ENCODE measurements around the gene EPO.

EPO gene

DNA sequence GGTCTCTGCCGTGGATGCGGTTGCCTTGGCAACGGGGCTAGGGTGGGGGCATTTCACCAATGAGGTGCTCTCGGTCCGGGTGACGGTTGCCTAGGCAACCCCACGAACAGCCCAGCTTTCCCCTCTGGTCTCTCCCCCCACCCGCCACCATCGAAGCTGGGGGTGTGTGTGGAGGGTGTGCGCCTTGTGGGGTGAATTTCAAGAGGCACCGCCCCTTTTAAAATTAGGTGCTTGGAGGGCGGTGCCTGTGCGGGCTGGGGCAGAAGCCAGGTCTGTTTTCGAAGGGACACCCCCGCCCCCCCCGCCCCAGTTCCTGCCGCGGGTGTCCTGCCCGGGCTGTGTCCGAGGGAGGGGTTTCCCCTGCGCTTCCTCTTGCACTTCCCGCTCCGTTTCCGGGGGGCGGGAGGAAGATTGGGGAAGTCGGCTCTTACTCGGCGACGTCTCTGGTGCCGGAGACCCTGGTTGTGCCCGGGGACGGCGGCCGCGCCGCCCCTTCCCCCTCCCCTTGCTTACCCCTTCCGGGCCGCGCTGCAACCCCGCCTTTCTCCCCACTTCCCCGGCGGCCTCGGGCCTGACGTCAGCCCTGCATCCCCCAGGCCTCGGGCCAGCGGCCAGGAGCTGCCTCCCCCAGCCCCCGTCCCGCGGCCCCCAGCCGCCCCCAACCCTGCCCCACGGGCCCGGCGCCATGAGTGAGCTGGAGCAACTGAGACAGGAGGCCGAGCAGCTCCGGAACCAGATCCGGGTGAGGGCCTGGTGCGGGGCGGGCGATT, 44.5 kb upstream of the EPO start:
- TF ChIP-seq L3MBTL2 (conservative IDR thresholded peaks at IDR 0.05): no peak
- TF ChIP-seq FOXM1 (IDR thresholded peaks at IDR 0.05; ENCODE audit: borderline replicate concordance): no peak
- no peak for TF ChIP-seq HDGF (IDR thresholded peaks at IDR 0.05; ENCODE audit: borderline replicate concordance)
- TF ChIP-seq FOXA1 (IDR thresholded peaks at IDR 0.05): no peak
- TF ChIP-seq SP1 (IDR thresholded peaks at IDR 0.05): no peak
- TF ChIP-seq, protein P1, sequence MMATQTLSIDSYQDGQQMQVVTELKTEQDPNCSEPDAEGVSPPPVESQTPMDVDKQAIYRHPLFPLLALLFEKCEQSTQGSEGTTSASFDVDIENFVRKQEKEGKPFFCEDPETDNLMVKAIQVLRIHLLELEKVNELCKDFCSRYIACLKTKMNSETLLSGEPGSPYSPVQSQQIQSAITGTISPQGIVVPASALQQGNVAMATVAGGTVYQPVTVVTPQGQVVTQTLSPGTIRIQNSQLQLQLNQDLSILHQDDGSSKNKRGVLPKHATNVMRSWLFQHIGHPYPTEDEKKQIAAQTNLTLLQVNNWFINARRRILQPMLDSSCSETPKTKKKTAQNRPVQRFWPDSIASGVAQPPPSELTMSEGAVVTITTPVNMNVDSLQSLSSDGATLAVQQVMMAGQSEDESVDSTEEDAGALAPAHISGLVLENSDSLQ (IDR thresholded peaks at IDR 0.05): no peak
- TF ChIP-seq LEF1 (IDR thresholded peaks at IDR 0.05; ENCODE audit: borderline replicate concordance): no peak
- no peak for TF ChIP-seq NFRKB (IDR thresholded peaks at IDR 0.05)
- no peak for TF ChIP-seq ZNF384 (IDR thresholded peaks at IDR 0.05)
- TF ChIP-seq SUZ12 (IDR thresholded peaks at IDR 0.05): no peak
- TF ChIP-seq FOXK2 (IDR thresholded peaks at IDR 0.05): no peak
- no peak for TF ChIP-seq CTBP1 (IDR thresholded peaks at IDR 0.05; ENCODE audit: borderline replicate concordance)
- TF ChIP-seq TARDBP (IDR thresholded peaks at IDR 0.05): no peak
- no peak for TF ChIP-seq ARNT (IDR thresholded peaks at IDR 0.05)
- TF ChIP-seq BHLHE40 (IDR thresholded peaks at IDR 0.05; ENCODE audit: borderline replicate concordance): no peak
- TF ChIP-seq ELF4 (IDR thresholded peaks at IDR 0.05): no peak
- DNase-seq (ENCODE audit: extremely low spot score): no peak
- CTCF ChIA-PET: no interaction called here
- POLR2A ChIA-PET: interaction anchor here (2.1 kb wide), 1 partner anchor 30 kb away, joined by 9 read pairs; the partner anchor contains the start of gene POP7

DNA sequence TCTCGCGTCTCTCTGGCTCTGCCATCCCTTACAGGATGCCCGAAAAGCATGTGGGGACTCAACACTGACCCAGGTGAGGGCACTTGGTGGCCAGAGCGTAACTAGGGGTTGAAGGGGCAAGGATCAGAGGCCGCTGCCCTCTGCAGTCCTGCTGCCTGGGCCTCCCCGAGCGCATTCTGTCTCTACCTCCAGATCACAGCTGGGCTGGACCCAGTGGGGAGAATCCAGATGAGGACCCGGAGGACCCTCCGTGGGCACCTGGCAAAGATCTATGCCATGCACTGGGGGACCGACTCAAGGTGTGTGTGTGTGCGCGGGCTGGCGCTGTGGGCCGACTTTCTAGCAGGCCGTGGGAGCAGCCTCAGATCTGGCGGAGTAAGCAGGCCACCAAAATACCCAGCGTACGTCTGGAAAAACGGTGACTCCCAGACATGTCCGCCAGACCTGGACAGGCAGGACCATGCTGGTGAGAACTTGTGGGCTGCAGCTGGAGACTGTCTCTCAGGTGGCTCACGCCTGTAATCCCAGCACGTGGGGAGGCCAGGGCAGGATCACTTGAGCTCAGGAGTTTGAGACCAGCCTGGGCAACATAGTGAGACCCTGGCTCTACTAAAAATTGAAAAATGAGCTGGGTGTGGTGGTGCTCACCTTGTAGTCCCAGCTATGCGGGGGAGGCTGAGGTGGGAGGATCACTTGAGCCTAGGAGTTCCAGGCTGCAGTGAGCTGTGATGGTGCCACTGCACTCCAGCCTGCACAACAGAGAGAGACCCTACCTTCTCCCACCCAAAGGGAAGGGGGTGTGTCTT, 43.6 kb upstream of the EPO start:
- CTCF ChIA-PET: interaction anchor here (0.8 to 1.4 kb wide), 2 partner anchors 14 to 15 kb away, joined by 3 to 4 read pairs; no protein-coding TSS in a partner anchor
- POLR2A ChIA-PET: interaction anchor here (1.0 to 2.1 kb wide), 2 partner anchors 15 to 29 kb away, joined by 4 to 9 read pairs; partner anchors contain the start of gene POP7
- no peak for DNase-seq (ENCODE audit: extremely low spot score)
- no peak for TF ChIP-seq HDGF (IDR thresholded peaks at IDR 0.05; ENCODE audit: borderline replicate concordance)
- TF ChIP-seq ARNT (IDR thresholded peaks at IDR 0.05): no peak
- TF ChIP-seq FOXM1 (IDR thresholded peaks at IDR 0.05; ENCODE audit: borderline replicate concordance): no peak
- TF ChIP-seq FOXA1 (IDR thresholded peaks at IDR 0.05): no peak
- no peak for TF ChIP-seq BHLHE40 (IDR thresholded peaks at IDR 0.05; ENCODE audit: borderline replicate concordance)
- TF ChIP-seq FOXK2 (IDR thresholded peaks at IDR 0.05): no peak
- TF ChIP-seq LEF1 (IDR thresholded peaks at IDR 0.05; ENCODE audit: borderline replicate concordance): no peak
- no peak for TF ChIP-seq SP1 (IDR thresholded peaks at IDR 0.05)
- TF ChIP-seq CTBP1 (IDR thresholded peaks at IDR 0.05; ENCODE audit: borderline replicate concordance): no peak
- no peak for TF ChIP-seq L3MBTL2 (conservative IDR thresholded peaks at IDR 0.05)
- no peak for TF ChIP-seq ELF4 (IDR thresholded peaks at IDR 0.05)

DNA sequence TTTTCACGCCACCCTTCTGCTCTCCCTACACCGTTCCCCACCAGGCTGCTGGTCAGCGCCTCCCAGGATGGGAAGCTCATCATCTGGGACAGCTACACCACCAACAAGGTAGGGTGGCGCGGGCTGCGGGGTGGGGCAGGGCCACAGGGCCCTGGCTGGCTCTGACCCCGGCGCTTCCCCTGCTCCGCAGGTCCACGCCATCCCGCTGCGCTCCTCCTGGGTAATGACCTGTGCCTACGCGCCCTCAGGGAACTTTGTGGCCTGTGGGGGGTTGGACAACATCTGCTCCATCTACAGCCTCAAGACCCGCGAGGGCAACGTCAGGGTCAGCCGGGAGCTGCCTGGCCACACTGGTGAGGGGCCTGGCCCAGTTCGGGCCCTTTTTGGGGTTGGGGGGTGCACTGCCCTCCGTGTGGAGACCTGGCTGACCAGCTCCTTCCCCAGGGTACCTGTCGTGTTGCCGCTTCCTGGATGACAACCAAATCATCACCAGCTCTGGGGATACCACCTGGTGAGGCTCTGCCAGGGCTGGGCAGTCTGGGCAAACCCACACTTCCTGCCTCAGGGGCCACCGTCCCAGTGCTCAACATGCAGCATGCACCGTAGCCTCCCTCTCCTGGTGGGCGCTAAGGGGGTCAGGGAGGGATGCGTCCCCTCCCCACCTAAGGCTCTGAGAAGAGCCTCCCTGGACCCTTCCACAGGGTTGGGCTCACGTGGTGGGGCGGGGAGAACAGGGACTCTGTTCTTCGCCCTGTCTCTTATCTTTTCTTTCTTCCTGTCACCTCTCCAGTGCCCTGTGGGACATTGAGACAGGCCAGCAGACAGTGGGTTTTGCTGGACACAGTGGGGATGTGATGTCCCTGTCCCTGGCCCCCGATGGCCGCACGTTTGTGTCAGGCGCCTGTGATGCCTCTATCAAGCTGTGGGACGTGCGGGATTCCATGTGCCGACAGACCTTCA, 42.7 kb upstream of the EPO start:
- no peak for TF ChIP-seq FOXK2 (IDR thresholded peaks at IDR 0.05)
- DNase-seq (ENCODE audit: extremely low spot score): no peak
- CTCF ChIA-PET: interaction anchor here (0.8 to 1.5 kb wide), 3 partner anchors 13 to 48 kb away, joined by 3 to 4 read pairs (median 4); no protein-coding TSS in a partner anchor
- POLR2A ChIA-PET: interaction anchor here (1.0 to 2.1 kb wide), 4 partner anchors 14 to 91 kb away, joined by 3 to 9 read pairs (median 4); partner anchors contain the start of genes FBXO24, LRCH4 and POP7

DNA sequence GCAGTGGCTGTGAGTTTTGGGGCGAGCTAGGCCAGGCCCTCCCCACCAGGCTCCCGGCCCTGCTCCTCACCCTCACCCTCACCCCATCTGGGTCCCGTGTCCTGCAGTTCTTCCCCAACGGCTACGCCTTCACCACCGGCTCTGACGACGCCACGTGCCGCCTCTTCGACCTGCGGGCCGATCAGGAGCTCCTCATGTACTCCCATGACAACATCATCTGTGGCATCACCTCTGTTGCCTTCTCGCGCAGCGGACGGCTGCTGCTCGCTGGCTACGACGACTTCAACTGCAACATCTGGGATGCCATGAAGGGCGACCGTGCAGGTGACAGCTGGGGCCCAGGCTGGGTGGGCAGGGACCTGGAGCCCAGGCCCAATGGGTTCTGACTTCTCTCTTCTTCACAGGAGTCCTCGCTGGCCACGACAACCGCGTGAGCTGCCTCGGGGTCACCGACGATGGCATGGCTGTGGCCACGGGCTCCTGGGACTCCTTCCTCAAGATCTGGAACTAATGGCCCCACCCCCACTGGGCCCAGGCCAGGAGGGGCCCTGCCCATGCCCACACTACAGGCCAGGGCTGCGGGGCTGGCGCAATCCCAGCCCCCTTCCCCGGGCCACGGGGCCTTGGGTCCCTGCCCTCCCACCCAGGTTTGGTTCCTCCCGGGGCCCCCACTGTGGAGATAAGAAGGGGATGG, 41.8 kb upstream of the EPO start:
- no peak for DNase-seq (ENCODE audit: extremely low spot score)
- ChIA-PET CTCF (interaction anchor here (0.7 to 1.5 kb wide), 4 partner anchors 13 to 144 kb away, joined by 3 to 4 read pairs (median 3); no protein-coding TSS in a partner anchor), POLR2A (interaction anchor here (0.8 to 1.5 kb wide), 3 partner anchors 25 to 92 kb away, joined by 3 to 5 read pairs (median 3); partner anchors contain the start of genes FBXO24, LRCH4 and POP7)
- TF ChIP-seq NFRKB (IDR thresholded peaks at IDR 0.05): no peak
- no peak for TF ChIP-seq LEF1 (IDR thresholded peaks at IDR 0.05; ENCODE audit: borderline replicate concordance)
- TF ChIP-seq ZNF384 (IDR thresholded peaks at IDR 0.05): no peak
- no peak for TF ChIP-seq FOXA1 (IDR thresholded peaks at IDR 0.05)
- no peak for TF ChIP-seq SUZ12 (IDR thresholded peaks at IDR 0.05)
- no peak for TF ChIP-seq FOXM1 (IDR thresholded peaks at IDR 0.05; ENCODE audit: borderline replicate concordance)
- TF ChIP-seq L3MBTL2 (conservative IDR thresholded peaks at IDR 0.05): no peak
- TF ChIP-seq BHLHE40 (IDR thresholded peaks at IDR 0.05; ENCODE audit: borderline replicate concordance): no peak
- TF ChIP-seq ELF4 (IDR thresholded peaks at IDR 0.05): no peak
- TF ChIP-seq TARDBP (IDR thresholded peaks at IDR 0.05): no peak
- no peak for TF ChIP-seq HDGF (IDR thresholded peaks at IDR 0.05; ENCODE audit: borderline replicate concordance)
- TF ChIP-seq CTBP1 (IDR thresholded peaks at IDR 0.05; ENCODE audit: borderline replicate concordance): no peak
- TF ChIP-seq ARNT (IDR thresholded peaks at IDR 0.05): no peak
- TF ChIP-seq SP1 (IDR thresholded peaks at IDR 0.05): no peak
- TF ChIP-seq, protein P1 (IDR thresholded peaks at IDR 0.05): no peak

Measured in HEK293T (cell line).